Keratinocyte (primary cell): ENCODE measurements around the gene CYP39A1. TPM values are rescaled to one million over a fixed set of nuclear protein-coding genes. Genes with fewer than 3 reads are reported as not detected.

Experiments
- DNase-seq: peaks from one replicate; pipeline ENCODE4 v3.0.0-alpha.2; 2011; ENCODE audit warnings: low read depth, missing footprints, low spot score
- FAIRE-seq: peaks from 2 replicates; lab custom pipeline; 2011; peaks lifted over from hg19 to GRCh38; lab: Jason Lieb, UNC
- H2AFZ ChIP-seq: 2 replicates; pipeline ENCODE4 v1.6.0; 2012; ENCODE audit warnings: low read length, control low read depth, inconsistent platforms; ENCODE audit not compliant: control insufficient read depth
- H3K27ac ChIP-seq: 2 replicates; pipeline ENCODE4 v1.5.1; 2011; ENCODE audit warnings: low read length; ENCODE audit not compliant: control insufficient read depth, insufficient read depth
- H3K27me3 ChIP-seq: 3 replicates; pipeline ENCODE4 v1.6.0; 2011; ENCODE audit warnings: low read length; ENCODE audit not compliant: control insufficient read depth, insufficient read depth; ENCODE audit errors: extremely low read depth
- H3K36me3 ChIP-seq, 2 experiments: 2 replicates in 1 of 2; 3 replicates in 1 of 2; pipeline ENCODE4 v1.5.1; 2011; ENCODE audit warnings: low read length in 2 of 2, mild to moderate bottlenecking in 1 of 2; ENCODE audit not compliant: control insufficient read depth in 2 of 2, insufficient read depth in 2 of 2; ENCODE audit errors: extremely low read depth in 1 of 2
- H3K4me1 ChIP-seq: 3 replicates; pipeline ENCODE4 v1.5.1; 2011; ENCODE audit warnings: low read length; ENCODE audit not compliant: control insufficient read depth, insufficient read depth; ENCODE audit errors: extremely low read depth
- H3K4me2 ChIP-seq: 3 replicates; pipeline ENCODE4 v1.6.0; 2011; ENCODE audit warnings: low read depth, low read length; ENCODE audit not compliant: control insufficient read depth, insufficient read depth; ENCODE audit errors: extremely low read depth
- H3K4me3 ChIP-seq, 3 experiments: fragments of 200-600 bp in 1 of 3; sonication (generic) in 1 of 3; 2 replicates in 2 of 3; 3 replicates in 1 of 3; pipeline ENCODE4 v1.5.1; 2011 to 2016; ENCODE audit warnings: low read length in 3 of 3, mild to moderate bottlenecking in 3 of 3, control low read depth in 2 of 3, inconsistent platforms in 1 of 3, low read depth in 1 of 3, mixed read lengths in 1 of 3, mixed run types in 1 of 3, moderate library complexity in 1 of 3; ENCODE audit not compliant: control insufficient read depth in 2 of 3, insufficient read depth in 2 of 3; ENCODE audit errors: extremely low read depth in 1 of 3
- H3K79me2 ChIP-seq: 2 replicates; pipeline ENCODE4 v1.6.0; 2012; ENCODE audit warnings: low read length; ENCODE audit not compliant: control insufficient read depth, insufficient read depth
- H3K9ac ChIP-seq: 3 replicates; pipeline ENCODE4 v1.6.0; 2011; ENCODE audit warnings: low read length; ENCODE audit not compliant: control insufficient read depth, insufficient read depth; ENCODE audit errors: extremely low read depth
- H3K9me1 ChIP-seq: 3 replicates; pipeline ENCODE4 v1.6.0; 2011; ENCODE audit warnings: low read length; ENCODE audit not compliant: control insufficient read depth, insufficient read depth; ENCODE audit errors: extremely low read depth
- H3K9me3 ChIP-seq: 2 replicates; pipeline ENCODE4 v1.5.1; 2012; ENCODE audit warnings: low read depth, low read length; ENCODE audit not compliant: control insufficient read depth
- H4K20me1 ChIP-seq: 3 replicates; pipeline ENCODE4 v1.6.0; 2011; ENCODE audit warnings: low read length; ENCODE audit not compliant: control insufficient read depth, insufficient read depth; ENCODE audit errors: extremely low read depth
- CTCF ChIP-seq, 3 experiments: IDR thresholded peaks in 1 of 3; conservative IDR thresholded peaks in 1 of 3; optimal IDR thresholded peaks in 1 of 3; 2 replicates in 2 of 3; 3 replicates in 1 of 3; pipeline versions ENCODE3 to v1.5.1; 2011; ENCODE audit warnings: low read length in 3 of 3, mild to moderate bottlenecking in 3 of 3, moderate library complexity in 2 of 3, control low read depth in 1 of 3, inconsistent platforms in 1 of 3; ENCODE audit not compliant: insufficient read depth in 2 of 3; ENCODE audit errors: extremely low read depth in 1 of 3
- EZH2 ChIP-seq: IDR thresholded peaks from one replicate; pipeline ENCODE4 v1.6.1; 2012; ENCODE audit warnings: inconsistent platforms, mild to moderate bottlenecking, low read length, moderate library complexity
- dilution Hi-C: fragments of 300-500 bp; cut with MboI; formaldehyde crosslinking; loops from one replicate; pipeline ENCODE4 v1.7.0; 2020; ENCODE audit warnings: low sequenced_read_pairs; ENCODE audit not compliant: extremely low pct_ligation_motif_present
- polyA plus RNA-seq, 5 experiments: library from polyadenylated mRNA; depleted of rRNA in 3 of 5; stranded (reverse) in 3 of 5; stranded (forward) in 1 of 5; unstranded in 1 of 5; fragments of >200 nt; gene quantifications; 1 replicate in 1 of 5; 2 replicates in 3 of 5; 3 replicates in 1 of 5; pipeline versions ENCODE4 v1.2.1 to v1.2.3, GENCODE V29; 2011 to 2012; ENCODE audit warnings: missing spikeins in 2 of 5, low read depth in 1 of 5, low replicate concordance in 1 of 5

The CYP39A1 gene
- polyA plus RNA-seq, 1 donor (not counting 4 experiments of a cell fraction or from before 2014, with no cell fraction given) = 1.6 TPM

GRCh38 chr6:46657642-46658041 lies 5.0 kb upstream of the CYP39A1 start:
- no peak overlapping the region for H2AFZ ChIP-seq
- TF ChIP-seq CTCF (optimal IDR thresholded peaks at IDR 0.05 in 1 of 3, IDR thresholded peaks at IDR 0.05 in 1 of 3, conservative IDR thresholded peaks at IDR 0.05 in 1 of 3; ENCODE audit: extremely low read depth in 1 of 3, insufficient read depth in 2 of 3, low read length in 3 of 3) = no peak
- no peak for TF ChIP-seq EZH2
- H3K9ac ChIP-seq = no peak overlapping the region
- no peak overlapping the region for H3K4me3 ChIP-seq
- DNase-seq = no peak
- H3K9me1 ChIP-seq = no peaks in the 10 kb centered on the region
- H3K9me3 ChIP-seq = no peaks in the 10 kb centered on the region
- no peaks in the 10 kb centered on the region for H3K79me2 ChIP-seq
- no peaks in the 10 kb centered on the region for H4K20me1 ChIP-seq
- H3K27ac ChIP-seq = no peak overlapping the region
- dilution Hi-C loops = no loop called here
- H3K36me3 ChIP-seq = no peaks in the 10 kb centered on the region
- FAIRE-seq = no peak
- no peak overlapping the region for H3K4me2 ChIP-seq
- H3K27me3 ChIP-seq = no peaks in the 10 kb centered on the region
- H3K4me1 ChIP-seq = peaks cover 4% of the 10 kb centered on the region

- Histone ChIP-seq H3K4me3 (no peak overlapping the region), H3K9me3 (no peaks in the 10 kb centered on the region), H3K27me3 (no peaks in the 10 kb centered on the region), H3K9ac (no peak overlapping the region), H3K27ac (no peak overlapping the region), H3K79me2 (no peaks in the 10 kb centered on the region), H3K4me2 (no peak overlapping the region), H3K4me1 (peaks cover 6% of the 10 kb centered on the region), H3K36me3 (no peaks in the 10 kb centered on the region), H4K20me1 (no peaks in the 10 kb centered on the region), H3K9me1 (no peaks in the 10 kb centered on the region), H2AFZ (no peak overlapping the region)
- dilution Hi-C loops = no loop called here
- TF ChIP-seq EZH2 (no peak), CTCF (optimal IDR thresholded peaks at IDR 0.05 in 1 of 3, IDR thresholded peaks at IDR 0.05 in 1 of 3, conservative IDR thresholded peaks at IDR 0.05 in 1 of 3; ENCODE audit: extremely low read depth in 1 of 3, insufficient read depth in 2 of 3, low read length in 3 of 3) (peak; percentile 10 to 34 (median 25))
- DNase-seq = no peak
- no peak for FAIRE-seq
Observed at GRCh38 chr6:46655803-46656202, 3.2 kb upstream of the CYP39A1 start.
